ENCODE data around the gene TBCD.

GRCh38 chr17:82812058-82812457 lies 60.2 kb downstream of the TBCD start:
- TF ChIP-seq CTCF (IDR thresholded peaks at IDR 0.05; ENCODE audit: insufficient read depth, low read length, poor library complexity, severe bottlenecking) (no peak), EZH2phosphoT487 (conservative IDR thresholded peaks at IDR 0.05; ENCODE audit: low read length) (no peak)
